Pericardium fibroblast (primary cell): ENCODE measurements around the gene NEAT1. TPM values are rescaled to one million over a fixed set of nuclear protein-coding genes. Genes with fewer than 3 reads are reported as not detected.

Experiments used
- total RNA-seq: library from RNA; depleted of rRNA; stranded (reverse); fragments of >200 nt; gene quantifications from 2 replicates; pipeline ENCODE4 v1.2.3, GENCODE V29; 2015

The NEAT1 gene
- total RNA-seq = 34.4 and 45.6 TPM in 2 replicates

DNA sequence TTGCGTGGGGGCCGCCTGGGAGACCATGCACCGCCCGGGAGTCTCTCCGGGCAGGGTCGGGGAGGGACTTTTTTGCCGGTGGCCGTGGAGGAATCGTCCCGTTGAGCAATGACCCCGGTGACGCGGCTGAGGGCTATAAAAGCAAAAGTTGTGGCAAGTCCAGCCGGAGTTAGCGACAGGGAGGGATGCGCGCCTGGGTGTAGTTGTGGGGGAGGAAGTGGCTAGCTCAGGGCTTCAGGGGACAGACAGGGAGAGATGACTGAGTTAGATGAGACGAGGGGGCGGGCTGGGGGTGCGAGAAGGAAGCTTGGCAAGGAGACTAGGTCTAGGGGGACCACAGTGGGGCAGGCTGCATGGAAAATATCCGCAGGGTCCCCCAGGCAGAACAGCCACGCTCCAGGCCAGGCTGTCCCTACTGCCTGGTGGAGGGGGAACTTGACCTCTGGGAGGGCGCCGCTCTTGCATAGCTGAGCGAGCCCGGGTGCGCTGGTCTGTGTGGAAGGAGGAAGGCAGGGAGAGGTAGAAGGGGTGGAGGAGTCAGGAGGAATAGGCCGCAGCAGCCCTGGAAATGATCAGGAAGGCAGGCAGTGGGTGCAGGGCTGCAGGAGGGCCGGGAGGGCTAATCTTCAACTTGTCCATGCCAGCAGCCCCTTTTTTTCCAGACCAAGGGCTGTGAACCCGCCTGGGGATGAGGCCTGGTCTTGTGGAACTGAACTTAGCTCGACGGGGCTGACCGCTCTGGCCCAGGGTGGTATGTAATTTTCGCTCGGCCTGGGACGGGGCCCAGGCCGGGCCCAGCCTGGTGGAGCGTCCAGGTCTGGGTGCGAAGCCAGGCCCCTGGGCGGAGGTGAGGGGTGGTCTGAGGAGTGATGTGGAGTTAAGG lies at the start of gene NEAT1:
TSS of gene NEAT1 (plus strand) at position 166 of the 883 bp plus-strand sequence.

GRCh38 chr11:65382033-65382803 lies 40.4 kb upstream of the NEAT1 start, which contains the start of gene SLC25A45:
SLC25A45 (minus strand) TSS chr11:65382646; CDS start chr11:65381951, 695 bp downstream.

DNA sequence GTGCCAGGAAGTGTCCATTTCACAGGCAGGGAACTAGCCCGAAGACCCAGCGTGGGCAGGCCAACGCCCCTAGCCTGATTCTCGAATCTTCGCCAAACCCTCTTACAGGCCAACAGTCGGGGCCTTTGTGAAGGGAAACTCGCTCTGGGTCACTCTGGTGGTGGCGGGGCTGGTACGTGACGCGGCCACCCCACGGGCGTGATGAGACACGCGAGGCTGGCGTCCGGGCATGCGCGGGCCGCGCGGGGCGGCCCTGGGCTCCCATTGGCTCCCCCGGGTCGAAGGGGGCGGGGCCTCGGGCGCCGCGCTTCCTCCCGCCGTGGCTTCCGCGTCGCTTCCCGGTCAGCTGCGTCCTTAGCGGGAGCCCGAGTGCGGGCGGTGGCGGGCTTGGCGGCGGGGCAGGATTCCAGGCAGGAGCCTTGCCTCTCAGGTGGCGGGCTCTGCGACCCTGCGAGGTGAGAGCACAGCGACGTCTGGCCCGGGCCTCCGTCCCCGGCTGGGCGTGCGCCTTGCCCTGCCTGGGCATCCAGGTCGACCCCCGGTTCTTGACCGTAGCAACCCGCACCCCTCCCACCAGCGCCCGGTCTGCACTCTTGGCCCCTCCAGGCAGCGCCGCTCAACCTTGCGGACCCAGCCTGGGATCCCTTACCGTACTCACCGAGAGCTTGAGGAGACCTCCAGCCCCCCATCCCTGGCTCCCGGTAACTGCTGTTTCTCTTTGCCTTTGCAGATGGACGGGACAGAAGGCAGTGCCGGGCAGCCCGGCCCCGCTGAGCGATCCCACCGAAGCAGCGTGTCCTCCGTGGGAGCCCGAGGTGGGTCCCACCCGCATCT lies 36.1 kb upstream of the NEAT1 start, which contains the start of gene FRMD8:
TSS of gene FRMD8 (plus strand) at position 331 of the 834 bp plus-strand sequence. CDS start at position 731, 400 bp downstream.

Other genes with a start within 250 kb of the NEAT1 start
- 168 and 189 TPM in 2 replicates for gene CAPN1, start 240.9 kb upstream of the NEAT1 start, total RNA-seq
- 2.6 and 3.7 TPM in 2 replicates for gene POLA2, start 160.8 kb upstream of the NEAT1 start, total RNA-seq
- gene CDC42EP2, start 107.9 kb upstream of the NEAT1 start, total RNA-seq = 35.6 and 79.6 TPM in 2 replicates
- gene DPF2, start 88.9 kb upstream of the NEAT1 start, total RNA-seq = 32.4 and 36.6 TPM in 2 replicates
- 0.12 TPM in 1 of 2 replicates, not detected in the other for gene TIGD3, start 68.0 kb upstream of the NEAT1 start, total RNA-seq
- 2.1 and 3.5 TPM in 2 replicates for gene SLC25A45, start 40.2 kb upstream of the NEAT1 start, total RNA-seq
- 28.1 and 50.2 TPM in 2 replicates for gene FRMD8, start 36.2 kb upstream of the NEAT1 start, total RNA-seq
- 1,267 and 1,769 TPM in 2 replicates for gene MALAT1, start 76.2 kb downstream of the NEAT1 start, total RNA-seq
- 69.6 and 125 TPM in 2 replicates for gene SCYL1, start 102.3 kb downstream of the NEAT1 start, total RNA-seq
- 165 and 206 TPM in 2 replicates for gene LTBP3, start 135.6 kb downstream of the NEAT1 start, total RNA-seq
- gene ZNRD2, start 147.7 kb downstream of the NEAT1 start, total RNA-seq = 37.1 and 50.3 TPM in 2 replicates
- gene FAM89B, start 149.7 kb downstream of the NEAT1 start, total RNA-seq = 63.5 and 65.5 TPM in 2 replicates
- 37.3 and 97.9 TPM in 2 replicates for gene EHBP1L1, start 153.3 kb downstream of the NEAT1 start, total RNA-seq
- gene KCNK7, start 173.0 kb downstream of the NEAT1 start, total RNA-seq = 0.09 and 1.2 TPM in 2 replicates
- 28.9 and 30.2 TPM in 2 replicates for gene MAP3K11, start 191.4 kb downstream of the NEAT1 start, total RNA-seq
- gene PCNX3, start 193.0 kb downstream of the NEAT1 start, total RNA-seq = 29.4 and 35.4 TPM in 2 replicates
- gene SIPA1, start 215.3 kb downstream of the NEAT1 start, total RNA-seq = 15.8 and 28.9 TPM in 2 replicates
- gene RELA, start 240.1 kb downstream of the NEAT1 start, total RNA-seq = 36.7 and 42.9 TPM in 2 replicates